ENCODE data around the gene PTPRM. TPM values are rescaled to one million over a fixed set of nuclear protein-coding genes. Genes with fewer than 3 reads are reported as not detected.

PTPRM gene
- total RNA-seq, 1 donor from 2014 or later, result 104 TPM

GRCh38 chr18:7567474-7568425 lies 634 bp downstream of the PTPRM start:
- DNase-seq, result peak; percentile 77

- peak; percentile 56 for DNase-seq
Measured at GRCh38 chr18:7568426-7568825, 1.3 kb downstream of the PTPRM start.

- no peak for DNase-seq
Measured at GRCh38 chr18:7571626-7572025, 4.5 kb downstream of the PTPRM start.

GRCh38 chr18:7572822-7573221 lies 5.7 kb downstream of the PTPRM start:
- peak; percentile 27 for DNase-seq

- DNase-seq, result peak; percentile 34
Measured at GRCh38 chr18:7575465-7576028, 8.4 kb downstream of the PTPRM start.

- no peak for DNase-seq
Measured at GRCh38 chr18:7576077-7576476, 9.0 kb downstream of the PTPRM start.

GRCh38 chr18:7576685-7577084 lies 9.6 kb downstream of the PTPRM start:
- no peak for DNase-seq

- DNase-seq, result no peak
Measured at GRCh38 chr18:7577706-7578105, 10.6 kb downstream of the PTPRM start.

GRCh38 chr18:7579176-7579917 lies 12.2 kb downstream of the PTPRM start:
- no peak for DNase-seq

GRCh38 chr18:7579918-7580542 lies 12.9 kb downstream of the PTPRM start:
- DNase-seq, result no peak

GRCh38 chr18:7584646-7585275 lies 17.6 kb downstream of the PTPRM start:
- peak; percentile 15 for DNase-seq

- DNase-seq, result no peak
Measured at GRCh38 chr18:7585276-7585670, 18.2 kb downstream of the PTPRM start.

GRCh38 chr18:7586379-7586778 lies 19.3 kb downstream of the PTPRM start:
- no peak for DNase-seq

GRCh38 chr18:7590826-7591560 lies 23.9 kb downstream of the PTPRM start:
- no peak for DNase-seq

- no peak for DNase-seq
Measured at GRCh38 chr18:7592305-7593071, 25.4 kb downstream of the PTPRM start.

- DNase-seq, result no peak
Measured at GRCh38 chr18:7593218-7593819, 26.2 kb downstream of the PTPRM start.

GRCh38 chr18:7596147-7596546 lies 29.0 kb downstream of the PTPRM start:
- DNase-seq, result no peak

GRCh38 chr18:7597500-7597899 lies 30.4 kb downstream of the PTPRM start:
- DNase-seq, result no peak

- DNase-seq, result no peak
Measured at GRCh38 chr18:7598167-7599047, 31.3 kb downstream of the PTPRM start.
